Measurements from ENCODE around the gene MISP3. TPM values are rescaled to one million over a fixed set of nuclear protein-coding genes. Genes with fewer than 3 reads are reported as not detected.
A peak's percentile ranks its signal among the peaks of the same experiment; 100 is the strongest.
"Not testable (repeated sequence)": the region's sequence is repeated elsewhere in the genome, so short reads cannot be mapped to it uniquely, and the experiment has no call there.

Gene MISP3
- total and polyA plus RNA-seq, 9 of the 15 experiments (the other 6 are each of a cell fraction or from before 2014, with no cell fraction given): 0.25 to 5.6 (median 1.6) TPM

DNA sequence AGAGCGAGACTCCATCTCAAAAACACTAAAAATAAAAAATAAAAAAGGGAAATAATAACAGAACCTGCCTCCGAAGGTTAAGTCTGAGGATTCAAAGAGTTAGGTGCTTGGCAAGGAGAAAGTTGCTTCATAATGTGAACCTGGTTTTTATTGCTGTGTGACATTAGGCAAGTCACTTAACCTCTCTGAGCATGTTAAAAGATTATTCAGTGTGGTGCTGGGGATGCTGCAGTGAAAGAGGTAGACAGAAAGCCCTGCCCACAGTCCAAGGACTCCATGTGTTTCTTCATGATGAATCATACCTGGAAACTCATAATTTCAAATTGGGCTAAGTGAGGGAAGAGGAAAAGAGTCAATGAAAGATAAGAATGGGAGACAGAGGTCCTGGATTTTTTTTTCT, 38.6 kb upstream of the MISP3 start (continued):
- TF ChIP-seq ASH1L (IDR thresholded peaks at IDR 0.05; ENCODE audit: borderline replicate concordance, low read depth, partially characterized antibody) (no peak), RBM25 (IDR thresholded peaks at IDR 0.05; ENCODE audit: low read depth, low read length, severe bottlenecking) (peak; percentile 99), KDM1A (IDR thresholded peaks at IDR 0.05) (peak; percentile 89 to 94), HDAC2 (IDR thresholded peaks at IDR 0.05) (peak; percentile 90)
- TF ChIP-seq, protein P1, sequence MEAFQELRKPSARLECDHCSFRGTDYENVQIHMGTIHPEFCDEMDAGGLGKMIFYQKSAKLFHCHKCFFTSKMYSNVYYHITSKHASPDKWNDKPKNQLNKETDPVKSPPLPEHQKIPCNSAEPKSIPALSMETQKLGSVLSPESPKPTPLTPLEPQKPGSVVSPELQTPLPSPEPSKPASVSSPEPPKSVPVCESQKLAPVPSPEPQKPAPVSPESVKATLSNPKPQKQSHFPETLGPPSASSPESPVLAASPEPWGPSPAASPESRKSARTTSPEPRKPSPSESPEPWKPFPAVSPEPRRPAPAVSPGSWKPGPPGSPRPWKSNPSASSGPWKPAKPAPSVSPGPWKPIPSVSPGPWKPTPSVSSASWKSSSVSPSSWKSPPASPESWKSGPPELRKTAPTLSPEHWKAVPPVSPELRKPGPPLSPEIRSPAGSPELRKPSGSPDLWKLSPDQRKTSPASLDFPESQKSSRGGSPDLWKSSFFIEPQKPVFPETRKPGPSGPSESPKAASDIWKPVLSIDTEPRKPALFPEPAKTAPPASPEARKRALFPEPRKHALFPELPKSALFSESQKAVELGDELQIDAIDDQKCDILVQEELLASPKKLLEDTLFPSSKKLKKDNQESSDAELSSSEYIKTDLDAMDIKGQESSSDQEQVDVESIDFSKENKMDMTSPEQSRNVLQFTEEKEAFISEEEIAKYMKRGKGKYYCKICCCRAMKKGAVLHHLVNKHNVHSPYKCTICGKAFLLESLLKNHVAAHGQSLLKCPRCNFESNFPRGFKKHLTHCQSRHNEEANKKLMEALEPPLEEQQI (IDR thresholded peaks at IDR 0.05): no peak

- peak overlapping the region; percentile 30; the same call in 1 of the 3 replicates for H3K27ac ChIP-seq (ENCODE audit: extremely low read depth, low read depth, low read length)
- ChIA-PET POLR2A (interaction anchor here (1.1 kb wide), 1 partner anchor 58 kb away, joined by 5 read pairs; no protein-coding TSS in a partner anchor), CTCF (ENCODE audit: low intra/inter-chr PET ratio) (interaction anchor here (0.6 kb wide), 1 partner anchor 58 kb away, joined by 3 read pairs; no protein-coding TSS in a partner anchor)
- H2AFZ ChIP-seq (ENCODE audit: low read depth, low read length); H3K79me2 ChIP-seq (ENCODE audit: control insufficient read depth, insufficient read depth, low read length); H3K9ac ChIP-seq (ENCODE audit: insufficient read depth in 1 of 2, low read depth in 2 of 2, low read length in 2 of 2); H3K9me3 ChIP-seq (replicated peaks; ENCODE audit: control insufficient read depth, insufficient read depth, low read depth, low read length); H3K4me3 ChIP-seq; H3K4me2 ChIP-seq (ENCODE audit: insufficient read depth, low read length); ATAC-seq; H3K9me1 ChIP-seq (ENCODE audit: control insufficient read depth, insufficient read depth, low read length); H3K27me3 ChIP-seq (ENCODE audit: control insufficient read depth in 2 of 2, insufficient read depth in 2 of 2, low read length in 2 of 2); BruUV-seq (replicated peaks); H3K36me3 ChIP-seq (ENCODE audit: control insufficient read depth, insufficient read depth, low read length); H4K20me1 ChIP-seq (replicated peaks; ENCODE audit: control insufficient read depth, insufficient read depth, low read length); in situ Hi-C loops (cut with MboI): not testable (repeated sequence)
- 70% methylated on average over 12 of the region's 12 CpGs for WGBS (ENCODE audit: insufficient coverage, low coverage, missing lambda C conversion rate)
- H3K4me1 ChIP-seq (replicated peaks in 1 of 2; ENCODE audit: control insufficient read depth in 2 of 2, insufficient read depth in 2 of 2, low read length in 2 of 2): peaks cover 5 to 34% of the 10 kb centered on the region in 2 experiments; a peak in 3 of 5 replicates
- intact Hi-C loops (cut with micrococcal nuclease): loop anchor here (10.0 kb wide), 1 partner anchor 80 kb away; the partner anchor contains the start of gene DCAF15
- FAIRE-seq: peak; percentile 56
- peak; percentile 10 to 47 (median 16) for DNase-seq (ENCODE audit: extremely low read depth in 1 of 4, low spot score in 3 of 4)
- TF ChIP-seq ZEB2 (IDR thresholded peaks at IDR 0.05) (peak; percentile 37; the same call in 1 of the 2 replicates), ZNF384 (IDR thresholded peaks at IDR 0.05; ENCODE audit: low read depth, low read length) (peak; percentile 48; the same call in 1 of the 2 replicates), SMARCA4 (IDR thresholded peaks at IDR 0.05) (0 out of 2 replicates have a peak, but pooled peaks have one; percentile 17), ARID3A (IDR thresholded peaks at IDR 0.05; ENCODE audit: borderline replicate concordance, low read depth, low read length) (0 out of 2 replicates have a peak, but pooled peaks have one; percentile 9), BCOR (IDR thresholded peaks at IDR 0.05) (0 out of 2 replicates have a peak, but pooled peaks have one; percentile 28), RAD21 (CRISPR knock-in tag; conservative IDR thresholded peaks at IDR 0.05 in 1 of 2, IDR thresholded peaks at IDR 0.05 in 1 of 2) (peak in 1 of 2 experiments; percentile 12; a peak in 2 of 4 replicates)
- TF ChIP-seq, protein P2, sequence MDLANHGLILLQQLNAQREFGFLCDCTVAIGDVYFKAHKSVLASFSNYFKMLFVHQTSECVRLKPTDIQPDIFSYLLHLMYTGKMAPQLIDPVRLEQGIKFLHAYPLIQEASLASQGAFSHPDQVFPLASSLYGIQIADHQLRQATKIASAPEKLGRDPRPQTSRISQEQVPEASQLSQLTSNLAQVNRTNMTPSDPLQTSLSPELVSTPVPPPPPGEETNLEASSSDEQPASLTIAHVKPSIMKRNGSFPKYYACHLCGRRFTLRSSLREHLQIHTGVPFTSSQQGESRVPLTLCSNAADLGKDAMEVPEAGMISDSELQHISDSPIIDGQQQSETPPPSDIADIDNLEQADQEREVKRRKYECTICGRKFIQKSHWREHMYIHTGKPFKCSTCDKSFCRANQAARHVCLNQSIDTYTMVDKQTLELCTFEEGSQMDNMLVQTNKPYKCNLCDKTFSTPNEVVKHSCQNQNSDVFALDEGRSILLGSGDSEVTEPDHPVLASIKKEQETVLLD (IDR thresholded peaks at IDR 0.05): 0 out of 2 replicates have a peak, but pooled peaks have one; percentile 18
- TF ChIP-seq, protein P3, sequence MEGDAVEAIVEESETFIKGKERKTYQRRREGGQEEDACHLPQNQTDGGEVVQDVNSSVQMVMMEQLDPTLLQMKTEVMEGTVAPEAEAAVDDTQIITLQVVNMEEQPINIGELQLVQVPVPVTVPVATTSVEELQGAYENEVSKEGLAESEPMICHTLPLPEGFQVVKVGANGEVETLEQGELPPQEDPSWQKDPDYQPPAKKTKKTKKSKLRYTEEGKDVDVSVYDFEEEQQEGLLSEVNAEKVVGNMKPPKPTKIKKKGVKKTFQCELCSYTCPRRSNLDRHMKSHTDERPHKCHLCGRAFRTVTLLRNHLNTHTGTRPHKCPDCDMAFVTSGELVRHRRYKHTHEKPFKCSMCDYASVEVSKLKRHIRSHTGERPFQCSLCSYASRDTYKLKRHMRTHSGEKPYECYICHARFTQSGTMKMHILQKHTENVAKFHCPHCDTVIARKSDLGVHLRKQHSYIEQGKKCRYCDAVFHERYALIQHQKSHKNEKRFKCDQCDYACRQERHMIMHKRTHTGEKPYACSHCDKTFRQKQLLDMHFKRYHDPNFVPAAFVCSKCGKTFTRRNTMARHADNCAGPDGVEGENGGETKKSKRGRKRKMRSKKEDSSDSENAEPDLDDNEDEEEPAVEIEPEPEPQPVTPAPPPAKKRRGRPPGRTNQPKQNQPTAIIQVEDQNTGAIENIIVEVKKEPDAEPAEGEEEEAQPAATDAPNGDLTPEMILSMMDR (IDR thresholded peaks at IDR 0.05 in 2 of 3, conservative IDR thresholded peaks at IDR 0.05 in 1 of 3; ENCODE audit: insufficient read depth in 2 of 3, low read depth in 1 of 3, low read length in 3 of 3): peak in 2 of 3 experiments; percentile 15 to 29; a peak in 2 of 6 replicates
Observed at GRCh38 chr19:14035159-14035558, 37.4 kb upstream of the MISP3 start.
